Measurements from ENCODE around the gene SLC12A8.
A peak's percentile ranks its signal among the peaks of the same experiment; 100 is the strongest.

Gene SLC12A8

GRCh38 chr3:125057186-125057850, 155.2 kb downstream of the SLC12A8 start:
- Histone ChIP-seq H3K36me3 (ENCODE audit: insufficient read depth, low read length) (no peaks in the 10 kb centered on the region), H3K27me3 (ENCODE audit: insufficient read depth, low read length) (no peaks in the 10 kb centered on the region), H2AFZ (ENCODE audit: low read depth, low read length) (no peak overlapping the region), H3K4me1 (ENCODE audit: insufficient read depth, low read length) (peaks cover 38% of the 10 kb centered on the region), H3K9me3 (ENCODE audit: low read length) (peaks cover 2% of the 10 kb centered on the region), H3K4me3 (ENCODE audit: low read length) (no peak overlapping the region)

- Histone ChIP-seq H3K9me3 (ENCODE audit: low read length) (no peaks in the 10 kb centered on the region), H3K27me3 (ENCODE audit: insufficient read depth, low read length) (no peaks in the 10 kb centered on the region), H2AFZ (ENCODE audit: low read depth, low read length) (peak within 1 kb of the TSS; percentile 70), H3K36me3 (ENCODE audit: insufficient read depth, low read length) (no peaks in the 10 kb centered on the region), H3K4me3 (ENCODE audit: low read length) (peak within 1 kb of the TSS; percentile 75), H3K4me1 (ENCODE audit: insufficient read depth, low read length) (peaks cover 50% of the 10 kb centered on the region)
These were observed 156.4 kb downstream of the SLC12A8 start, which contains the start of gene HEG1 for GRCh38 chr3:125055913-125056745. HEG1 (minus strand) TSS chr3:125055997; CDS start chr3:125055890, 107 bp downstream.

GRCh38 chr3:125055331-125055912, 157.1 kb downstream of the SLC12A8 start:
- Histone ChIP-seq H3K9me3 (ENCODE audit: low read length) (no peaks in the 10 kb centered on the region), H3K4me3 (ENCODE audit: low read length) (peak overlapping the region; percentile 75), H3K27me3 (ENCODE audit: insufficient read depth, low read length) (no peaks in the 10 kb centered on the region), H3K36me3 (ENCODE audit: insufficient read depth, low read length) (no peaks in the 10 kb centered on the region), H3K4me1 (ENCODE audit: insufficient read depth, low read length) (peaks cover 55% of the 10 kb centered on the region), H2AFZ (ENCODE audit: low read depth, low read length) (peak overlapping the region; percentile 70)

- Histone ChIP-seq H3K36me3 (ENCODE audit: insufficient read depth, low read length) (no peaks in the 10 kb centered on the region), H2AFZ (ENCODE audit: low read depth, low read length) (peak overlapping the region; percentile 70), H3K27me3 (ENCODE audit: insufficient read depth, low read length) (no peaks in the 10 kb centered on the region), H3K4me3 (ENCODE audit: low read length) (peak overlapping the region; percentile 75), H3K9me3 (ENCODE audit: low read length) (no peaks in the 10 kb centered on the region), H3K4me1 (ENCODE audit: insufficient read depth, low read length) (peaks cover 56% of the 10 kb centered on the region)
These were observed 157.9 kb downstream of the SLC12A8 start for GRCh38 chr3:125054449-125055329.

- no peaks in the 10 kb centered on the region for H3K9me3 ChIP-seq (ENCODE audit: low read length)
- H2AFZ ChIP-seq (ENCODE audit: low read depth, low read length), result no peak overlapping the region
- H3K4me1 ChIP-seq (ENCODE audit: insufficient read depth, low read length), result peaks cover 56% of the 10 kb centered on the region
- no peaks in the 10 kb centered on the region for H3K27me3 ChIP-seq (ENCODE audit: insufficient read depth, low read length)
- H3K4me3 ChIP-seq (ENCODE audit: low read length), result peak overlapping the region; percentile 75
- no peaks in the 10 kb centered on the region for H3K36me3 ChIP-seq (ENCODE audit: insufficient read depth, low read length)
These were observed 158.5 kb downstream of the SLC12A8 start for GRCh38 chr3:125054062-125054448.

- H3K27me3 ChIP-seq (ENCODE audit: insufficient read depth, low read length), result no peaks in the 10 kb centered on the region
- H2AFZ ChIP-seq (ENCODE audit: low read depth, low read length), result no peak overlapping the region
- H3K4me3 ChIP-seq (ENCODE audit: low read length), result no peak overlapping the region
- peaks cover 56% of the 10 kb centered on the region for H3K4me1 ChIP-seq (ENCODE audit: insufficient read depth, low read length)
- no peaks in the 10 kb centered on the region for H3K36me3 ChIP-seq (ENCODE audit: insufficient read depth, low read length)
- H3K9me3 ChIP-seq (ENCODE audit: low read length), result no peaks in the 10 kb centered on the region
These were observed 159.2 kb downstream of the SLC12A8 start for GRCh38 chr3:125053304-125053699.

- Histone ChIP-seq H2AFZ (ENCODE audit: low read depth, low read length) (no peak overlapping the region), H3K27me3 (ENCODE audit: insufficient read depth, low read length) (no peaks in the 10 kb centered on the region), H3K4me1 (ENCODE audit: insufficient read depth, low read length) (peaks cover 56% of the 10 kb centered on the region), H3K4me3 (ENCODE audit: low read length) (peak overlapping the region; percentile 29), H3K9me3 (ENCODE audit: low read length) (no peaks in the 10 kb centered on the region), H3K36me3 (ENCODE audit: insufficient read depth, low read length) (no peaks in the 10 kb centered on the region)
These were observed 159.8 kb downstream of the SLC12A8 start for GRCh38 chr3:125052624-125053303.

- H3K36me3 ChIP-seq (ENCODE audit: insufficient read depth, low read length), result no peaks in the 10 kb centered on the region
- H2AFZ ChIP-seq (ENCODE audit: low read depth, low read length), result peak overlapping the region; percentile 4
- H3K9me3 ChIP-seq (ENCODE audit: low read length), result no peaks in the 10 kb centered on the region
- no peaks in the 10 kb centered on the region for H3K27me3 ChIP-seq (ENCODE audit: insufficient read depth, low read length)
- peak overlapping the region; percentile 29 for H3K4me3 ChIP-seq (ENCODE audit: low read length)
- H3K4me1 ChIP-seq (ENCODE audit: insufficient read depth, low read length), result peaks cover 53% of the 10 kb centered on the region
These were observed 160.6 kb downstream of the SLC12A8 start for GRCh38 chr3:125051715-125052581.

- no peaks in the 10 kb centered on the region for H3K36me3 ChIP-seq (ENCODE audit: insufficient read depth, low read length)
- no peaks in the 10 kb centered on the region for H3K9me3 ChIP-seq (ENCODE audit: low read length)
- H2AFZ ChIP-seq (ENCODE audit: low read depth, low read length), result no peak overlapping the region
- H3K27me3 ChIP-seq (ENCODE audit: insufficient read depth, low read length), result no peaks in the 10 kb centered on the region
- peaks cover 47% of the 10 kb centered on the region for H3K4me1 ChIP-seq (ENCODE audit: insufficient read depth, low read length)
- H3K4me3 ChIP-seq (ENCODE audit: low read length), result no peak overlapping the region
These were observed 161.3 kb downstream of the SLC12A8 start for GRCh38 chr3:125051205-125051604.

GRCh38 chr3:125050488-125051090, 162.0 kb downstream of the SLC12A8 start:
- Histone ChIP-seq H3K4me1 (ENCODE audit: insufficient read depth, low read length) (peaks cover 47% of the 10 kb centered on the region), H3K27me3 (ENCODE audit: insufficient read depth, low read length) (no peaks in the 10 kb centered on the region), H2AFZ (ENCODE audit: low read depth, low read length) (no peak overlapping the region), H3K36me3 (ENCODE audit: insufficient read depth, low read length) (no peaks in the 10 kb centered on the region), H3K9me3 (ENCODE audit: low read length) (no peaks in the 10 kb centered on the region), H3K4me3 (ENCODE audit: low read length) (no peak overlapping the region)

GRCh38 chr3:125048282-125048681, 164.3 kb downstream of the SLC12A8 start:
- Histone ChIP-seq H3K4me1 (ENCODE audit: insufficient read depth, low read length) (peaks cover 37% of the 10 kb centered on the region), H3K4me3 (ENCODE audit: low read length) (no peak overlapping the region), H3K9me3 (ENCODE audit: low read length) (no peaks in the 10 kb centered on the region), H3K27me3 (ENCODE audit: insufficient read depth, low read length) (no peaks in the 10 kb centered on the region), H2AFZ (ENCODE audit: low read depth, low read length) (no peak overlapping the region), H3K36me3 (ENCODE audit: insufficient read depth, low read length) (no peaks in the 10 kb centered on the region)

All from neuron (in vitro differentiated cells).